Measurements from ENCODE around the gene DNAH6.

DNAH6 gene

GRCh38 chr2:84786601-84787000, 270.3 kb downstream of the DNAH6 start:
- TF ChIP-seq, protein P1, sequence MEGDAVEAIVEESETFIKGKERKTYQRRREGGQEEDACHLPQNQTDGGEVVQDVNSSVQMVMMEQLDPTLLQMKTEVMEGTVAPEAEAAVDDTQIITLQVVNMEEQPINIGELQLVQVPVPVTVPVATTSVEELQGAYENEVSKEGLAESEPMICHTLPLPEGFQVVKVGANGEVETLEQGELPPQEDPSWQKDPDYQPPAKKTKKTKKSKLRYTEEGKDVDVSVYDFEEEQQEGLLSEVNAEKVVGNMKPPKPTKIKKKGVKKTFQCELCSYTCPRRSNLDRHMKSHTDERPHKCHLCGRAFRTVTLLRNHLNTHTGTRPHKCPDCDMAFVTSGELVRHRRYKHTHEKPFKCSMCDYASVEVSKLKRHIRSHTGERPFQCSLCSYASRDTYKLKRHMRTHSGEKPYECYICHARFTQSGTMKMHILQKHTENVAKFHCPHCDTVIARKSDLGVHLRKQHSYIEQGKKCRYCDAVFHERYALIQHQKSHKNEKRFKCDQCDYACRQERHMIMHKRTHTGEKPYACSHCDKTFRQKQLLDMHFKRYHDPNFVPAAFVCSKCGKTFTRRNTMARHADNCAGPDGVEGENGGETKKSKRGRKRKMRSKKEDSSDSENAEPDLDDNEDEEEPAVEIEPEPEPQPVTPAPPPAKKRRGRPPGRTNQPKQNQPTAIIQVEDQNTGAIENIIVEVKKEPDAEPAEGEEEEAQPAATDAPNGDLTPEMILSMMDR (IDR thresholded peaks at IDR 0.05; ENCODE audit: low read depth, low read length): no peak
- TF ChIP-seq MYC (IDR thresholded peaks at IDR 0.05; ENCODE audit: low read depth, low read length) (no peak), POLR2A (IDR thresholded peaks at IDR 0.05; ENCODE audit: extremely low read depth, insufficient read length) (no peak), MAX (IDR thresholded peaks at IDR 0.05; ENCODE audit: low read depth, low read length) (no peak)
- no peak for DNase-seq (ENCODE audit: low read depth)
- H3K4me3 ChIP-seq (ENCODE audit: low read depth, low read length): no peak overlapping the region

GRCh38 chr2:84788027-84788426, 271.7 kb downstream of the DNAH6 start:
- no peak overlapping the region for H3K4me3 ChIP-seq (ENCODE audit: low read depth, low read length)
- no peak for DNase-seq (ENCODE audit: low read depth)
- TF ChIP-seq MYC (IDR thresholded peaks at IDR 0.05; ENCODE audit: low read depth, low read length) (no peak), MAX (IDR thresholded peaks at IDR 0.05; ENCODE audit: low read depth, low read length) (no peak), POLR2A (IDR thresholded peaks at IDR 0.05; ENCODE audit: extremely low read depth, insufficient read length) (no peak)
- TF ChIP-seq, protein P1 (IDR thresholded peaks at IDR 0.05; ENCODE audit: low read depth, low read length): no peak

DNA sequence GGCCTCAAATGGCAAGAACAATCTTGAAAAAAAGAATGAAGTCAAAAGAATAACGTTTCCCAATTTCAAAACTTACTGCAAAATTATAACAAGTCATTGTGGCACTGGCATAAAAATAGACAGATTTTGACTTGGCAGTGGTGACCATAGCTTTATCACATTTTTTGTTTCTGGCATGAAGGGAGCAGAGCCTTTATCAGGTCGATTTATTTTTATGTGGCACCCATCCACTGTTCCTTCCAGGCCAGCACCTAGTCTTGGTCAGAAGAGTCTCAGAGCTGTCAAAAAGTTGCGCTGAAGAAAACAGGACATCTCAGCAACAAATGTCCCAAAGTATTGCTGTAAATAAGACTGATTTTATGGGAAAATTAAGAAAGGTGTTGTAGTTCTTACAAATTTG, 272.2 kb downstream of the DNAH6 start:
- no peak for DNase-seq (ENCODE audit: low read depth)
- H3K4me3 ChIP-seq (ENCODE audit: low read depth, low read length): no peak overlapping the region
- TF ChIP-seq MAX (IDR thresholded peaks at IDR 0.05; ENCODE audit: low read depth, low read length) (no peak), POLR2A (IDR thresholded peaks at IDR 0.05; ENCODE audit: extremely low read depth, insufficient read length) (no peak), MYC (IDR thresholded peaks at IDR 0.05; ENCODE audit: low read depth, low read length) (no peak)
- TF ChIP-seq, protein P1 (IDR thresholded peaks at IDR 0.05; ENCODE audit: low read depth, low read length): no peak

DNA sequence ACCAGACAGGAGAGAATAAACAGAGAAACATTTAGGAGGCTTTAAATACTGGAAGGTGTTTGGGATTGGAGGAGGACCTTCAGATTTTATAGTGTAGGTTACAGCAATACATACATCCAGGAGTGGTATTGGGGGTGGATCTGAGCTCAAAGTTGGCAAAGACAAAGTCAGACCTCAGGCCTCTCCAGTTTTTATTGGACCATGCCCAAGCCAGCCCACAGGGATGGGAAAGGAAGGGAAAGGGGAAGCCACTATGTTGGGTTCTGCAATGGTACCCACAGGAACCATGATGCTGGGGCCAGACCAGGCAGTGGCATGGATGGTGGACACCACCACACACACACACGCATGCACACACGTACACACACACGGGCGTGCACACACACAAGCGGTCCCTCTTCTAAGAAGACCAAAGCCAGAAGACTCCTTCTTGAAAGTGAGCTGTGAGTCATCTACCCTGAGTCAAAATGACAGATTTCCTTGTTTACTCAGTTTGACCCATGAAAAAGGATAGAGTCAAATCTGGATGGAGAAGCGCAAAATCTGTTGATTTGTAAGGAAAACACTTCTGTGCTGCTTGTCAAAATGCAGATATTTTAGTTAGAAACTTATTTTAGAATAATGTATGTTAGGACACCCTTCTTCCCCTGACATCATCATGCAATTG, 276.7 kb downstream of the DNAH6 start:
- TF ChIP-seq, protein P1 (IDR thresholded peaks at IDR 0.05; ENCODE audit: low read depth, low read length): no peak
- no peak for TF ChIP-seq MAX (IDR thresholded peaks at IDR 0.05; ENCODE audit: low read depth, low read length)
- no peak overlapping the region for H3K4me3 ChIP-seq (ENCODE audit: low read depth, low read length)
- no peak for DNase-seq (ENCODE audit: low read depth)

DNA sequence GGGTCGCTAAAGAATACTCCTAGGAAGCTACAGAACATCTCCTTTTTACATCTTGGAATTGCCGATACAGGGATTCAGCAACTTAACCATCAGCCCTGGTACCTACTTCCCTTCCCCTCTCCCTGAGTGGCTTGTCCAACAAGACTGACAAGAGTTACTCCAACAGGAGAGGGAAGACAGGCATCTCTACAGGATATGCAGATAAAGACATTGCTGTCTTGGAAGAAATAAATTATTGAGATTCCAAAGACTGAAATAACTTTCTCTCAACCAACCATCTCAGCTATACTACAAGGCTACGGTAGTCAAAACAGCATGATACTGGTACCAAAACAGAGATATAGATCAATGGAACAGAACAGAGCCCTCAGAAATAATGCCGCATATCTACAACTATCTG, 277.3 kb downstream of the DNAH6 start:
- TF ChIP-seq, protein P1 (IDR thresholded peaks at IDR 0.05; ENCODE audit: low read depth, low read length): no peak
- TF ChIP-seq MAX (IDR thresholded peaks at IDR 0.05; ENCODE audit: low read depth, low read length): no peak
- TF ChIP-seq POLR2A (IDR thresholded peaks at IDR 0.05; ENCODE audit: extremely low read depth, insufficient read length): no peak
- TF ChIP-seq MYC (IDR thresholded peaks at IDR 0.05; ENCODE audit: low read depth, low read length): no peak
- no peak for DNase-seq (ENCODE audit: low read depth)
- no peak overlapping the region for H3K4me3 ChIP-seq (ENCODE audit: low read depth, low read length)

All from NB4 (cell line).